Astrocyte of the spinal cord (primary cell): ENCODE data around the gene ARHGEF39.

ENCODE experiments used
- DNase-seq: peaks from one replicate; pipeline ENCODE4 v3.0.0; 2011; ENCODE audit warnings: low read depth, low spot score
- H3K4me3 ChIP-seq: 2 replicates; pipeline ENCODE4 v1.5.1; 2011; ENCODE audit warnings: low read depth, mild to moderate bottlenecking, low read length, moderate library complexity
- CTCF ChIP-seq: IDR thresholded peaks from 2 replicates; pipeline ENCODE4 v1.5.1; 2012; ENCODE audit warnings: low read depth, mild to moderate bottlenecking, low read length, inconsistent platforms
- in situ Hi-C: cut with HindIII; loops from 2 replicates; pipeline ENCODE4 v1.10.0; 2017; ENCODE audit warnings: low sequenced_read_pairs

The ARHGEF39 gene

GRCh38 chr9:35667939-35668338 is 2.9 kb upstream of the ARHGEF39 start:
- no peak for TF ChIP-seq CTCF
- DNase-seq, result no peak
- H3K4me3 ChIP-seq, result no peak overlapping the region
- in situ Hi-C loops, result no loop called here

- no peak for DNase-seq
- H3K4me3 ChIP-seq, result no peak overlapping the region
- in situ Hi-C loops, result no loop called here
- TF ChIP-seq CTCF, result no peak
These were observed 1.6 kb upstream of the ARHGEF39 start for GRCh38 chr9:35666549-35666948.

- no peak overlapping the region for H3K4me3 ChIP-seq
- in situ Hi-C loops, result no loop called here
- DNase-seq, result no peak
- no peak for TF ChIP-seq CTCF
These were observed 1.1 kb upstream of the ARHGEF39 start for GRCh38 chr9:35666045-35666444.

- in situ Hi-C loops, result no loop called here
- H3K4me3 ChIP-seq, result peak overlapping the region; percentile 53
These were observed 450 bp upstream of the ARHGEF39 start for GRCh38 chr9:35665471-35665818.

GRCh38 chr9:35662437-35662836 is 2.6 kb downstream of the ARHGEF39 start:
- in situ Hi-C loops, result no loop called here
- DNase-seq, result no peak
- no peak overlapping the region for H3K4me3 ChIP-seq
- no peak for TF ChIP-seq CTCF

More at GRCh38 chr9:35665471-35665818, 450 bp upstream of the ARHGEF39 start:
- TF ChIP-seq CTCF, result no peak
- DNase-seq, result no peak

GRCh38 chr9:35661756-35662350 is 3.1 kb downstream of the ARHGEF39 start:
- DNase-seq, result no peak
- in situ Hi-C loops, result no loop called here
- no peak overlapping the region for H3K4me3 ChIP-seq
- no peak for TF ChIP-seq CTCF
